Esophagus squamous epithelium (tissue), 5 donors: ENCODE measurements around the gene CGRRF1. TPM values are rescaled to one million over a fixed set of nuclear protein-coding genes. Genes with fewer than 3 reads are reported as not detected.

ENCODE experiments used
- DNase-seq: peaks from one replicate; lab custom pipeline; 2025; lab: John Stamatoyannopoulos, UW
- H3K27ac ChIP-seq, 4 donors: fragments of 200-600 bp; sonication (generic); one replicate each; pipeline ENCODE4 v1.5.1; 2016 to 2019; ENCODE audit warnings: mild to moderate bottlenecking in 1 of 4
- H3K27me3 ChIP-seq, 4 donors: fragments of 200-600 bp; sonication (generic); 1 replicate in 3 of 4; 2 replicates in 1 of 4; pipeline versions ENCODE4 v1.5.1 to v1.6.0; 2017 to 2021; ENCODE audit warnings: antibody characterized with exemption in 1 of 4
- H3K36me3 ChIP-seq, 3 donors: fragments of 200-600 bp; sonication (generic); one replicate each; pipeline ENCODE4 v1.5.1; 2016 to 2019
- H3K4me1 ChIP-seq, 3 donors: fragments of 200-600 bp; sonication (generic); one replicate each; pipeline ENCODE4 v1.5.1; 2017 to 2019
- H3K4me3 ChIP-seq, 4 donors: fragments of 200-600 bp; sonication (generic); 1 replicate in 3 of 4; 2 replicates in 1 of 4; pipeline ENCODE4 v1.5.1; 2016 to 2019; ENCODE audit warnings: mild to moderate bottlenecking in 2 of 4, moderate library complexity in 1 of 4
- H3K9me3 ChIP-seq, 3 donors: fragments of 200-600 bp; sonication (generic); one replicate each; pipeline ENCODE4 v1.5.1; 2016 to 2019
- CTCF ChIP-seq, 6 experiments: fragments of 450-650 bp in 4 of 6; fragments of 200-600 bp in 2 of 6; sonication (generic) in 2 of 6; IDR thresholded peaks; one replicate each; pipeline ENCODE4 v1.5.1; 2016 to 2019; ENCODE audit warnings: antibody characterized with exemption in 6 of 6, mild to moderate bottlenecking in 4 of 6, moderate library complexity in 4 of 6
- POLR2A ChIP-seq, 4 donors: fragments of 450-650 bp; IDR thresholded peaks; one replicate each; pipeline ENCODE4 v1.6.1; 2017; ENCODE audit warnings: antibody characterized with exemption in 4 of 4, mild to moderate bottlenecking in 4 of 4, moderate library complexity in 3 of 4
- WGBS, 2 donors: methylation state at CpG; one replicate each; pipeline ENCODE4 v1.1.5; 2018; 5-methylcytosine and 5-hydroxymethylcytosine counted together
- intact Hi-C: fragments of 100-400 bp; cut with DNase I; formaldehyde crosslinking; loops from one replicate; pipeline ENCODE4 v1.15.0; 2022
- total RNA-seq, 4 donors: library from RNA; depleted of rRNA; stranded (reverse); fragments of >200 nt; gene quantifications; one replicate each; pipeline ENCODE4 v1.1.0, GENCODE V29; 2016
- donor health status: DM: yes; HTN: yes; CAD: no.

Gene CGRRF1
- total RNA-seq, 4 donors from 2014 or later = 2.5 to 13.9 (median 10.3) TPM

GRCh38 chr14:54493293-54493692 is 16.4 kb upstream of the CGRRF1 start:
- no peak for DNase-seq
- H3K27ac ChIP-seq = no peak overlapping the region
- no peaks in the 10 kb centered on the region for H3K27me3 ChIP-seq
- peaks cover 0 to 16% (median 3%) of the 10 kb centered on the region in 3 donors for H3K4me1 ChIP-seq
- H3K36me3 ChIP-seq = no peaks in the 10 kb centered on the region
- no peaks in the 10 kb centered on the region for H3K9me3 ChIP-seq
- no peak overlapping the region for H3K4me3 ChIP-seq
- TF ChIP-seq CTCF (IDR thresholded peaks at IDR 0.05) (no peak), POLR2A (IDR thresholded peaks at IDR 0.05) (no peak)
- intact Hi-C loops = no loop called here
- 46 to 76% methylated on average over 12 to 13 of the region's 13 CpGs for WGBS, 2 donors

GRCh38 chr14:54497224-54497623 is 12.5 kb upstream of the CGRRF1 start:
- no peak for DNase-seq
- intact Hi-C loops = no loop called here
- Histone ChIP-seq H3K27me3 (no peaks in the 10 kb centered on the region), H3K36me3 (no peaks in the 10 kb centered on the region), H3K4me1 (no peaks in the 10 kb centered on the region), H3K9me3 (no peaks in the 10 kb centered on the region), H3K4me3 (no peak overlapping the region), H3K27ac (no peak overlapping the region)
- WGBS, 2 donors = 60 to 73% methylated on average over 2 of the region's 2 CpGs
- TF ChIP-seq POLR2A (IDR thresholded peaks at IDR 0.05) (no peak), CTCF (IDR thresholded peaks at IDR 0.05) (no peak)

GRCh38 chr14:54498095-54498531 is 11.6 kb upstream of the CGRRF1 start:
- Histone ChIP-seq H3K9me3 (no peaks in the 10 kb centered on the region), H3K4me1 (no peaks in the 10 kb centered on the region), H3K27me3 (no peaks in the 10 kb centered on the region), H3K4me3 (no peak overlapping the region), H3K27ac (no peak overlapping the region), H3K36me3 (no peaks in the 10 kb centered on the region)
- WGBS, 2 donors = 66 to 73% methylated on average over 4 to 5 of the region's 5 CpGs
- no peak for DNase-seq
- TF ChIP-seq CTCF (IDR thresholded peaks at IDR 0.05) = no peak
- no peak for TF ChIP-seq POLR2A (IDR thresholded peaks at IDR 0.05)
- intact Hi-C loops = no loop called here

- TF ChIP-seq CTCF (IDR thresholded peaks at IDR 0.05) = no peak
- TF ChIP-seq POLR2A (IDR thresholded peaks at IDR 0.05) = no peak
- Histone ChIP-seq H3K4me3 (no peak overlapping the region), H3K36me3 (no peaks in the 10 kb centered on the region), H3K27me3 (no peaks in the 10 kb centered on the region), H3K4me1 (no peaks in the 10 kb centered on the region), H3K27ac (no peak overlapping the region), H3K9me3 (no peaks in the 10 kb centered on the region)
- DNase-seq = no peak
- 67 to 73% methylated on average over 7 of the region's 7 CpGs for WGBS, 2 donors
- intact Hi-C loops = no loop called here
Measured at GRCh38 chr14:54498579-54498978, 11.1 kb upstream of the CGRRF1 start.

- Histone ChIP-seq H3K27ac (no peak overlapping the region), H3K36me3 (no peaks in the 10 kb centered on the region), H3K4me1 (no peaks in the 10 kb centered on the region), H3K9me3 (no peaks in the 10 kb centered on the region), H3K4me3 (no peak overlapping the region), H3K27me3 (no peaks in the 10 kb centered on the region)
- WGBS, 2 donors = 67 to 79% methylated on average over 2 of the region's 3 CpGs
- intact Hi-C loops = no loop called here
- no peak for TF ChIP-seq POLR2A (IDR thresholded peaks at IDR 0.05)
- no peak for TF ChIP-seq CTCF (IDR thresholded peaks at IDR 0.05)
- DNase-seq = no peak
Measured at GRCh38 chr14:54500744-54501143, 9.0 kb upstream of the CGRRF1 start.
